ENCODE data around the gene CNNM1.

The CNNM1 gene
- 0 to 2.4 (median 0.02) reads per million in 17 experiments for total RNA-seq

GRCh38 chr10:99329304-99329553 lies at the start of gene CNNM1:
TSS of gene CNNM1 (plus strand) at chr10:99329356. CDS start at chr10:99329388, 32 bp downstream.
- peak; percentile 3 to 24 (median 6) for DNase-seq

DNA sequence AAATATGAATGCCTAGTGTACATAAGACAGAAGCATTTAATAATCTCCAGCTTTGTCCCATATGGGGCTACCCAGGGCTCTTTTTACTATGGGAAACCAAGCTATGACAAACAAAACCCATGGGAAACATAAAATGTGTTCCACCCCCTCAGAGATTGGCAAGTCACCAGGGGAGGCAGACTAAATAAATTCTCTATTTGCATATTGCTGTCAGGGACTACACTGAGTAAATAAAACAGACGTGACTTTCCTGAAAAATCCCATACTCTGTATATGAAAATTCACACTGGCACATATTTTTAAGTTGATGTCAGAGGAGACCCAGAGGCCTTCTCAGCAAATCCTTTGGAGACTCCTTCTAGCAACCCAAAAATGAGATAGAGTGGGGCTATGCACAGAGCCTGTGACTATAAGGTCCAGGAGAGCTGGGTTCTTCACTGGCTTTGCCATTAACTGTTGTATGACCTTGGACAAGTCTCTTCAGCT lies 49.5 kb upstream of the CNNM1 start:
- DNase-seq: no peak

GRCh38 chr10:99280472-99280871 lies 48.7 kb upstream of the CNNM1 start:
- DNase-seq: no peak

GRCh38 chr10:99285881-99286280 lies 43.3 kb upstream of the CNNM1 start:
- no peak for DNase-seq

DNA sequence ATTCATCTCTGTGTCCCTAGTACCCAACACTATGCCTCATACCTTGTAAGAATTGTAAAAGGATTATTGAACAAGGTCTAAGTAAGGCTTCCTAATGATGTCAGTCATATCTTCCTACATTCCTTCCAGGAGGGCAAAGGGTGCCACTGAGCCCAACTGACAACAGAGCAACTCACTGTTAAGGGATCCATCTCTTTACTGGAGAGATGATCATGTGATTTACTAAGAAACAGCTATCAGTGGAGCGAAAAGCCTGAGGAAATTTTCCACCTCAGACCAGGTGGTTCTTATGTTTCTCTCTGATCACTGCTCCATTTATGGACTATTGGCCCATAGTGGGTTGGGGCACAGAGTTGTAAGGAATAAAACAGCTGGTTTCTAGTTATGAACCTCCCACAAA lies 38.9 kb upstream of the CNNM1 start:
- DNase-seq: no peak

DNA sequence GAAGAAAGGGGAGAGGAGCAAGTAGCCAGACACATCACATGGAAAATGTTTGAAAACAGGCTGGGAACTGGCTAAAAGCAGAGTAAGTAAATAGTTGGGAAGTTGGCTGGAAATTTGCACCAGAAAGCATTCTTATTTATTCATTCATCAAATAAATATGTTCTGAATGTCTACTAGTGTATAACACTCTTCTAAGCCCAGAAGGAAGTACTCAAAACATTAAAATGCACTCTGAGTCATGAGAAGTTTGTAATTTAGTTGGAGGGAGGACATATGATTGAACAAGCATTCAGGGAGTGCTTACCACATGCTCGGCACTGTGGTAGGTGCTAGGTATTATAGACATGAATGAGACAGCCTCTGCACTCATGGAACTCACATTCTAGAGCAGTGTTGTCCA lies 37.0 kb upstream of the CNNM1 start:
- no peak for DNase-seq

DNA sequence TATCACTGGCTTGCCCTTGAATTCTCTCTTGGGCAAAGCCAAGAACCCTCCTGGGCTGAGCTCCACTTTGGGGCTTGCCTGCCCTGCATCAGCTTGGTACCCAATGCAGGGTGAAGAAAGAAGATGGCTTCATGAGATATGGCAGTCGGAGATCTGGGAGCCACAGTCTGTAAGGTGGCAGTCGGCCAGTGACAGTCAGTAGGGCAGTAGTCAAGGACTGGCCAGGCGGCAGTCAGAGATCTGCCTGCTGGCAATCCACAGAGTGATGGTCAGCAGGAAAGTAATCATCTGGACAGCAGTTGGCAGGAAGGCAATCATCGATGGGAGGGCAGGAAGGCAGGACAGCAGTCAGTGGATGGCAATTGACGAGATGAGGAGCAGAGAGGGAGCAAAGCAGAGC lies 32.6 kb upstream of the CNNM1 start:
- DNase-seq: no peak

DNA sequence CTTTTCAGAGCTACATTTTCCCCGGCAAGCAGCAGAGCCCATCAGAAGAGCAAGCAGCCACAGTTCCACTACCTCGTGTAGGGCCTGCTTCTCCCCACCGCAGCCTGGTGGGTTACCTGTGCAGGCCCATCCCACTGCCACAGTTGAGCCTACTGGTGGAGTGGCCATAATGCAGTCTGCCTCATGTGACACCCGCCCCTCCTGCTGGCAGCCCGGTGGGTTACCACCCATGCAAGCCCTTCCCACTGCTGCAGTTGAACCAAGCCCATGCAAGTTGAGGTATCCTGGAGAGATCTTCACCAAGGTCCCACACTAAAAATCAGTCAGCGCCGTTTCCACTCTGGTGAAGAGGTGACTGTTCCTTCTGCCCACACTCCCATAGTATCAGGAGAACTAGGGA lies 32.1 kb upstream of the CNNM1 start:
- DNase-seq: no peak

- DNase-seq: no peak
Observed at GRCh38 chr10:99303899-99304861, 25.0 kb upstream of the CNNM1 start.

GRCh38 chr10:99304862-99305229 lies 24.3 kb upstream of the CNNM1 start:
- DNase-seq: no peak

DNA sequence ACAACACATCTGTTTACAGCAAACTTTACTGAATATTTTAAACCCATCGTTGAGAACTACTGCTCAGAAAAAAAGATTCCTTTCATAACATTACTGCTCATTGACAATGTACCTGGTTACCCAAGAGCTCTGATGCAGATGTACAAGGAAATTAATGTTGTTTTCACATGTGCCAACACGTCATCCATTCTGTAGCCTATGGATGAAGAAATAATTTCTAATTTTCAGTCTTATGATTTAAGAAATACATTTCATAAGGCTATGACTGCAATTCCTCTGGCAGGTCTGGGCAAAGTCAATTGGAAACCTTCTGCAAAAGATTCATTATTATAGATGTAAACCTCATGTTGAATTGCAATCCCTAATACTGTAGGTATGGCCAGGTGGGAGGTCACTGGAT lies 16.7 kb upstream of the CNNM1 start:
- DNase-seq: no peak

DNA sequence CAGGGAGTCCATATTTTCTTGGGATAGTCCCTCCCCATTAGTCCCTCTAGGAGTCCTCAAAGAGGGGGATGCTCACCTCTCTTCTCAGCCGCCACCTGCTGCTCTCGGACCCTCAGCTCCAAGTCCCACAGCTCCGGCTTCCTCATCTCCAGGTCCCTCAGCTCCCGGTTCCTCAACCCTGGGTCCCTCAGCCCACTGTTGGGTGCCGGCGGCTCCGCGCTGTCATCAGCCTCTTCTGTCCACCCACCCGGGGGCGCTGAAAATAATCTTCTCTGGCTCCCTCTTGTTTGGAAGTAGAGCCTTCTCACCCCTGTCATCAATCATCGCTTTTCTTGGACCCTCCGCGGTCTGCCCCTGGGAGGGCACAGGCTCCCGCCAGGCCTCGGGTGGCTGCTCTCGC lies 13.3 kb upstream of the CNNM1 start:
- DNase-seq: no peak

DNA sequence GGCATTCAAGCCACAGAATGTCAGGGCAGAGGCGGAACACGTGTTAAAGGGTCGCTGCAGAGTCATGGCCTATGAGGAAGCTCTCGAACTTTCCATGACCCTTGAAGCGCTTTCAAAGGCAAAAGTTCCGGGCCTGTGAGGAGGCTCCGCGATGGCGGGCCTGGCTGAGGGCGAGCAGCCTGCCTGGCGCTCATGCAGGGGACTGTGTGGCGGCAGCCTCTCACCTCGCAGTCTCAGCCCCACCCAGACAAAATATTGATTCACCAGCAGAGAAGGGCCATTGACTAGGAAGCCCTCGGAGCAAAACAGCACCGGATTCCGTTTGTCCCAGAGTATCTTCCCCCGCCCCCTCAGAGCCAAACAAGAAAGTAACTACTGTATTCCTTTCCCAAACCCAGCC lies 12.8 kb upstream of the CNNM1 start:
- DNase-seq: no peak

GRCh38 chr10:99318048-99318447 lies 11.1 kb upstream of the CNNM1 start:
- no peak for DNase-seq

DNA sequence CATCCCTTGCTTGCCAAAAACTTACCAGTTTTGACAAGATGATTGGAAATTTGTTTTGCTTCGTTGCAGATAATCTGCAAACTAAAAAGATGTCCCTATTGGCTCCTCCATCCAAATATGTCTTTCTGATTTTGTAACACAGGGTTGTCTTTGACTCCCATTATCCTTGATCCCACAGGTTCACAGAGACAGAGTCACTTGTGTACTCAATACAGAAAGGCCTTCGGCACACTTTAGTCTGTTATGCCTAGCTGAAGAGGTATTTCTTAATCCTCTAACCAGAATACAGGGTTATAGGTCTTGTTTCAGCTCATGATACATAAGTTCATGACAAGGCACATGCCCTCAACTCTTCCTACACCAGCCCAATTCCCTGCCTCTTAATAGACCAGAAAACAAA lies 10.7 kb upstream of the CNNM1 start:
- DNase-seq: no peak

GRCh38 chr10:99325281-99325680 lies 3.9 kb upstream of the CNNM1 start:
- DNase-seq: no peak

GRCh38 chr10:99326871-99327270 lies 2.3 kb upstream of the CNNM1 start:
- DNase-seq: no peak

GRCh38 chr10:99328579-99329303 lies 415 bp upstream of the CNNM1 start:
- no peak for DNase-seq

DNA sequence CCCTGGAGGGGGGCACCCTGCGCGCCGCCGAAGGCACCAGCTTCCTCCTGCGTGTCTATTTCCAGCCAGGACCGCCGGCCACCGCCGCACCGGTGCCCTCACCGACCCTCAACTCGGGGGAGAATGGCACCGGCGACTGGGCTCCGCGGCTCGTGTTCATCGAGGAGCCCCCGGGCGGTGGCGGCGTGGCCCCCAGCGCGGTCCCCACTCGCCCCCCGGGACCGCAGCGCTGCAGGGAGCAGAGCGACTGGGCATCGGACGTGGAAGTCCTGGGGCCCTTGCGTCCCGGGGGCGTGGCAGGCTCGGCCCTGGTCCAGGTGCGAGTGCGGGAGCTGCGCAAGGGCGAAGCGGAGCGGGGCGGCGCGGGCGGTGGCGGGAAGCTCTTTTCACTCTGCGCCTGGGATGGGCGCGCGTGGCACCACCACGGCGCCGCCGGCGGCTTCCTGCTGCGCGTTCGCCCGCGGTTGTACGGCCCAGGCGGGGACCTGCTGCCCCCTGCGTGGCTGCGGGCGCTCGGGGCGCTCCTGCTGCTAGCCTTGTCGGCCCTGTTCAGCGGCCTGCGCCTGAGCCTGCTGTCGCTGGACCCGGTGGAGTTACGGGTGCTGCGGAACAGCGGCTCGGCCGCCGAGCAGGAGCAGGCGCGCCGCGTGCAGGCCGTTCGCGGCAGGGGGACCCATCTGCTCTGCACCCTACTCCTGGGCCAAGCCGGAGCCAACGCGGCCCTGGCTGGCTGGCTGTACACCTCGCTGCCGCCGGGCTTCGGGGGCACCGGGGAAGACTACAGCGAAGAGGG lies 594 bp downstream of the CNNM1 start:
- DNase-seq: peak in 2 of 4 experiments; percentile 10 to 21

GRCh38 chr10:99330347-99330924 lies 1.3 kb downstream of the CNNM1 start:
- DNase-seq: no peak

DNA sequence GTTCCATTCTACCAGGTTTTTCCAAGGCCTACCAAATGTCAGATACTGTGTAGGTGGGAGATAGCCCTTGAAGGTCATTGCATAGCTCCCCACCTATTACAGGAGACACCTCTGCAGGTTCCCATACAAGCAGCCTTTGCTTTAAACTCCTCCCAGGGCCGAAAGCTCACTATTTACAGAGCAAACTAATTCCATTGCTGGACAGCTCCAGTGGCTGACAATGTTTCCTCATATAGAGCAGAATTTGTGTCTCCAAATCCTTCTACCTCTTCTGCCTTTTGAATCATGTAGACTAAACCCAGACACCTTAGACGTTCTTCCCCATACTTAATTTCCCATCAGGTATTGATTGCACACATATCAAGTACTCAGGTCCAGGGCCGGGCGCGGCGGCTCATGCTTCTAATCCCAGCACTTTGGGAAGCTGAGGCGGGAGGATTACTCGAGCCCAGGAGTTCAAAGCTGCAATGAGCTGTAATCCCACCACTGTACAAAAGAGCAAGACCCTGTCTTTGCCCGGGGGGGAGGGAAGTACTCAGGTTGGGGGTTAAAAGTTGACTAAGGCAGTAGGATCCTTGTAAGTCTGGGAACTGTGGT lies 2.1 kb downstream of the CNNM1 start:
- no peak for DNase-seq

DNA sequence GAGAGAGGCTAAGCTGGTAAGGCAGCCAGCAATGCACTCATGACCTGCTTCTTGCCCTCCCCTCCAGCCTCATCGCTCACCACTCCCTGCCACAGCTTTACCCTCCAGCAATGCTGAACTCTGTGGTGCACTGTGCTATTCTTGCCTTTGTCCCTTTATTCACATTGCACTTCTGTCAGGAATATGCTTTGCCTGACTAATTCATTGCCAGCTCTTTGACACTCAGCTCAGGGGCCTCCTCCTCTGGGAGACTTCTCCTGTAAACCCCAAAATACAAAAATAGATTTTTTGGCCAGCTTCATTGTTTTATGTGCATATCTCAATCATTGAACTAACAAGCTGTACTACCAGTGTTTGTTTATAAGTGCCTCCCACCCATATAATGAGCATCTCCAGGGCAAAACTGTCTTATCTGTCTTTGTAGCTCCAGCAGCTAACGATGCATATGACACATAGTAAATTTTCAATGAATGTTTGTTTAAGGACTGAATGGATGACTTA lies 8.2 kb downstream of the CNNM1 start:
- DNase-seq: no peak
